Osteoblast (primary cell): ENCODE measurements around the gene OPA3. TPM values are rescaled to one million over a fixed set of nuclear protein-coding genes. Genes with fewer than 3 reads are reported as not detected.
A peak's percentile ranks its signal among the peaks of the same experiment; 100 is the strongest.

ENCODE experiments used
- DNase-seq: peaks from one replicate; pipeline ENCODE4 v3.0.0; 2011; ENCODE audit warnings: low spot score, mixed read lengths; ENCODE audit not compliant: insufficient read length; ENCODE audit errors: missing footprints
- H2AFZ ChIP-seq: 2 replicates; pipeline ENCODE4 v1.6.0; 2011; ENCODE audit warnings: mild to moderate bottlenecking, low read length
- H3K27ac ChIP-seq: 2 replicates; pipeline ENCODE4 v1.5.1; 2011; ENCODE audit warnings: mild to moderate bottlenecking, low read depth, low read length, moderate library complexity
- H3K27me3 ChIP-seq: 2 replicates; pipeline ENCODE4 v1.6.0; 2012; ENCODE audit warnings: mild to moderate bottlenecking, control low read depth, inconsistent platforms, low read length, moderate library complexity; ENCODE audit not compliant: insufficient read depth
- H3K36me3 ChIP-seq: 2 replicates; pipeline ENCODE4 v1.5.1; 2011; ENCODE audit warnings: mild to moderate bottlenecking, low read length, control low read depth, moderate library complexity; ENCODE audit not compliant: insufficient read depth
- H3K4me1 ChIP-seq: 2 replicates; pipeline ENCODE4 v1.5.1; 2011; ENCODE audit warnings: mild to moderate bottlenecking, low read length, control low read depth, moderate library complexity; ENCODE audit not compliant: insufficient read depth
- H3K4me2 ChIP-seq: 2 replicates; pipeline ENCODE4 v1.6.0; 2011; ENCODE audit warnings: mild to moderate bottlenecking, low read length; ENCODE audit not compliant: insufficient read depth
- H3K4me3 ChIP-seq: fragments of 200-600 bp; sonication (generic); 3 replicates; pipeline ENCODE4 v1.5.1; 2012; ENCODE audit warnings: mild to moderate bottlenecking, low read length, inconsistent platforms; ENCODE audit not compliant: insufficient read depth
- H3K79me2 ChIP-seq: 2 replicates; pipeline ENCODE4 v1.6.0; 2012; ENCODE audit warnings: mild to moderate bottlenecking, low read length, control low read depth, inconsistent platforms; ENCODE audit not compliant: insufficient read depth
- H3K9me3 ChIP-seq: 2 replicates; pipeline ENCODE4 v1.5.1; 2011; ENCODE audit warnings: low read depth, low read length, control low read depth
- H4K20me1 ChIP-seq: 2 replicates; pipeline ENCODE4 v1.6.0; 2012; ENCODE audit warnings: mild to moderate bottlenecking, low read length, control low read depth; ENCODE audit not compliant: insufficient read depth
- total RNA-seq: library from RNA; depleted of rRNA; stranded (reverse); fragments of >200 nt; gene quantifications from 2 replicates; pipeline ENCODE4 v1.2.3, GENCODE V29; 2012
- TF ChIP-seq, protein P1 (sequence below): IDR thresholded peaks from 2 replicates; pipeline ENCODE4 v1.5.1; 2011; ENCODE audit warnings: mild to moderate bottlenecking, low read depth, low read length, moderate library complexity; ENCODE audit errors: extremely low read depth

The OPA3 gene
- total RNA-seq, 1 donor = 7.6 TPM

DNA sequence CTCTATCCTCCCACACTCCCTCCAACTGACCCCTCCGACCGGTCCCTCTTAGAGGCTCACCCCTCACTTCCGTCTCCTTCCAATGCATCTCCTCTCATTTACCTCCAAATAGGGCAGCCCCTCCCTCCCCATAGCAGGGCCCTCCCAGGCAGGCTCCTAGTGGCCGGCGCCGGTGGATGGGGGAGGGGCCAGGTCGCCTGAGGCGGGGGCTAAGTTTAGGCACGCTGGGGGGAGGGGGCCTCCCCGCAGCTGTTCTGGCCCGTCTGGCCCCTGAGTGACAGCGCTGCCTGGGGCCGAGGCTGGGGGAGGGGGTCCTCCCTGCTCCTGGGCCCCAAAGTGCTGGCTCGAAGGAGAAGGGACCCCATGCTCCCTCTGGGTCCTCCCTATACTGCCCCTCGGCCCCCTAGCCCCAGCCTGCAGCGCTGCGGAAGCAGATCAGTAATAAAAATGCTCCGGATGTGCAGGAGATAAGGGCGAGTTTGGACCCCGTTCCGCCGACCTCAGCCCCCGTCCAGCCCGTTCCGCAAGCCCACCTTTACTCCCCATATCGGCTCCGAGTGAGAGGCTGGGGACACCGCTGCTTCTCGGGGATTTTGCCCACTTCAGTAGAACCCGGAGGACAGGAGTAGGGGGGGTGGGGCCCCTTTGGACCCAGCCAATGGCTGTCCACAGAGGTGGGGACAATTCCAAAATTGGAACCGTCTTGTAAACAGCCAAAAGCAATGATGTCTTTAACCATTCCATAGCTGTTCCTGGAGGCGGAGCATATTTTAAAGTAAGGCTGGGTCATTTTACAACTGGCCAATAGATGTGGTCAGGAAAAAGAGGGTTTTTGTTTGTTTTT, 91.8 kb downstream of the OPA3 start:
- Histone ChIP-seq H3K36me3 (no peaks in the 10 kb centered on the region), H3K79me2 (no peaks in the 10 kb centered on the region), H4K20me1 (peaks cover 6% of the 10 kb centered on the region), H3K9me3 (no peaks in the 10 kb centered on the region), H3K27me3 (peaks cover 21% of the 10 kb centered on the region), H2AFZ (peak overlapping the region; percentile 93), H3K27ac (no peak overlapping the region), H3K4me1 (peaks cover 14% of the 10 kb centered on the region), H3K4me2 (peak overlapping the region; percentile 79), H3K4me3 (peak overlapping the region; percentile 79)
- TF ChIP-seq, protein P1, sequence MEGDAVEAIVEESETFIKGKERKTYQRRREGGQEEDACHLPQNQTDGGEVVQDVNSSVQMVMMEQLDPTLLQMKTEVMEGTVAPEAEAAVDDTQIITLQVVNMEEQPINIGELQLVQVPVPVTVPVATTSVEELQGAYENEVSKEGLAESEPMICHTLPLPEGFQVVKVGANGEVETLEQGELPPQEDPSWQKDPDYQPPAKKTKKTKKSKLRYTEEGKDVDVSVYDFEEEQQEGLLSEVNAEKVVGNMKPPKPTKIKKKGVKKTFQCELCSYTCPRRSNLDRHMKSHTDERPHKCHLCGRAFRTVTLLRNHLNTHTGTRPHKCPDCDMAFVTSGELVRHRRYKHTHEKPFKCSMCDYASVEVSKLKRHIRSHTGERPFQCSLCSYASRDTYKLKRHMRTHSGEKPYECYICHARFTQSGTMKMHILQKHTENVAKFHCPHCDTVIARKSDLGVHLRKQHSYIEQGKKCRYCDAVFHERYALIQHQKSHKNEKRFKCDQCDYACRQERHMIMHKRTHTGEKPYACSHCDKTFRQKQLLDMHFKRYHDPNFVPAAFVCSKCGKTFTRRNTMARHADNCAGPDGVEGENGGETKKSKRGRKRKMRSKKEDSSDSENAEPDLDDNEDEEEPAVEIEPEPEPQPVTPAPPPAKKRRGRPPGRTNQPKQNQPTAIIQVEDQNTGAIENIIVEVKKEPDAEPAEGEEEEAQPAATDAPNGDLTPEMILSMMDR = no peak
- DNase-seq = peak; percentile 97

DNA sequence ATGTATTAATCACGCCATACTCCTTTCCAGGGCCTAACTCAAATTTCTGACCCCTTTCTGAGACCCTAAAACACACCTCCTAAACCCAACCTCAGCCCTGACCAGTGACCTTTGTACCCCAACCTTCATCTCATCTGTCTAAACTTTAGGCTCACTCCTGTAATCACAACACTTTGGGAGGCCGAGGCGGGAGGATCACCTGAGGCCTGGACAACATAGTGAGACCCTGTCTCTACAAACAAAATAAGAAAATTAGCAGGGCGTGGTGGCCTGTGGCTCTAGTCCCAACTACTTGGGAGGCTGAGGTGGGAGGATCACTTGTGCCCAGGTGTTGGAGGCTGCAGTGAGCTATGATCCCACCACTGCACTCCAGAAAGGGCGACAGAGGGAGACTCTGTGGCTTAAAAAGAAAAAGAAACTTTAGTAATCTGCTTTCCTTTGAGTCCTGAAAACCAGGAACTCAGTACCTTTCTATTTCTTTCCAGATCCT, 92.4 kb downstream of the OPA3 start:
- TF ChIP-seq, protein P1 = no peak
- Histone ChIP-seq H3K4me1 (peaks cover 14% of the 10 kb centered on the region), H4K20me1 (peaks cover 6% of the 10 kb centered on the region), H3K36me3 (no peaks in the 10 kb centered on the region), H3K27me3 (peaks cover 16% of the 10 kb centered on the region), H3K4me3 (peak overlapping the region; percentile 79), H3K9me3 (no peaks in the 10 kb centered on the region), H3K79me2 (no peaks in the 10 kb centered on the region), H3K4me2 (peak overlapping the region; percentile 79), H3K27ac (no peak overlapping the region), H2AFZ (no peak overlapping the region)
- no peak for DNase-seq

DNA sequence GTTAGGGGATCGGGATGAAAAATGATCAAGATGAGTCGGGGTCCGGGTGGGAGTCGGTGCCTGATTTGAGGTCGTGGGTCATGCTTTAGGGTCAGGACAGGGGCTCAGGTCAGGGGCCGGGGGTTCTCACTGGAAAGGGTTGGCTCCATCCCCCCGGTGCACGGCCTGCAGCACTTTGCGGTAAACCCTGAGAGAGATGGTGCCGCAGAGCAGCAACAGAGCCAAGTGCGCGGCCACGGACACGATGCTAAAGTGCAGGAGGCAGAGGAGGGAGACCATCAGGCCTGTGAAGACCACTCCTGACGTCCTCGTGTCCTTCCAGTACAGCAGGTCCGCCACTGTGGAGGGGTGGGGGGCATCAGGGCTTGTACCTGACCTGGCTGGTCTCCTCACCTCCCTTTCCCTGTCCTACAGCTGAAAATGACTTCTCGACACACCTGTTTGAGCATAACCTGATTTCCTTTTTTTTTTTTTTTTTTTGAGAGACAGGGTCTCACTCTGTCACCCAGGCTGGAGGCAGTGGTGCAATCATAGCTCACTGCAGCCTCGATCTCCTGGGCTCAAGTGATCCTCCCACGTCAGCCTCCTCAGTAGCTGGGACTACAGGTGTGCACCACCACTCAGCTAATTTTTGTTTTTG, 95.3 kb downstream of the OPA3 start:
- Histone ChIP-seq H3K79me2 (no peaks in the 10 kb centered on the region), H3K27me3 (no peaks in the 10 kb centered on the region), H3K4me3 (no peak overlapping the region), H3K9me3 (no peaks in the 10 kb centered on the region), H3K4me1 (peaks cover 9% of the 10 kb centered on the region), H4K20me1 (no peaks in the 10 kb centered on the region), H3K27ac (no peak overlapping the region), H3K4me2 (no peak overlapping the region), H2AFZ (no peak overlapping the region), H3K36me3 (no peaks in the 10 kb centered on the region)
- DNase-seq = no peak
- TF ChIP-seq, protein P1 = no peak

DNA sequence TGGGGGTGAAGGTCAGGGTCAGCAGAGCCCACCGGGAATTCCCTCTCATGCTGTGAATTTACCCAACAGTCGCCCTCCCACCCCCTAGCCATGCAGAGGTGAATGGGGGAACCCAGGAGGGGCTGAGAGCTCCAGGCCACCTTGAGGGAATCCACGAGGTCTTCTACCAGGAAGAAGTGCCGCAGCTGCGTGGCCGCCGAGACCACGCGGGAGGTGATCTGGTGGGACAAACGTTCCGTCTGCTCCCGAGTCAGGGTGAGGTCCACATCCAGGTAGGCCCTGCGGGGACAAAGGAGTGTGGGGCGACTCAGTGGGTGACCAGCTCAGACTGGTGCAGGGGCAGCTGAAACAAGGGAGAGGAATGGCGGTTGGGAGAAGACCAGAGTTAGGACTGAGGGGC, 95.9 kb downstream of the OPA3 start:
- Histone ChIP-seq H2AFZ (no peak overlapping the region), H4K20me1 (no peaks in the 10 kb centered on the region), H3K4me1 (peaks cover 9% of the 10 kb centered on the region), H3K79me2 (no peaks in the 10 kb centered on the region), H3K36me3 (no peaks in the 10 kb centered on the region), H3K9me3 (no peaks in the 10 kb centered on the region), H3K27ac (no peak overlapping the region), H3K4me3 (no peak overlapping the region), H3K27me3 (no peaks in the 10 kb centered on the region), H3K4me2 (no peak overlapping the region)
- TF ChIP-seq, protein P1 = no peak
- DNase-seq = no peak
